T47D (cell line): ENCODE data around the gene SCP2.

Experiments
- DNase-seq, 2 experiments: peaks; one replicate each; pipeline versions ENCODE4 v3.0.0 to v3.0.0-alpha.2; 2011 to 2012; ENCODE audit warnings: low read depth in 1 of 2, low spot score in 1 of 2
- JUND ChIP-seq: IDR thresholded peaks from 2 replicates; pipeline ENCODE4 v1.6.1; 2012; ENCODE audit warnings: low read depth
- in situ Hi-C: cut with HindIII; loops from 2 replicates; pipeline ENCODE4 v1.10.0; 2016; ENCODE audit warnings: low sequenced_read_pairs, low pct_unique_long_range_greater_than_20kb

Gene SCP2

DNA sequence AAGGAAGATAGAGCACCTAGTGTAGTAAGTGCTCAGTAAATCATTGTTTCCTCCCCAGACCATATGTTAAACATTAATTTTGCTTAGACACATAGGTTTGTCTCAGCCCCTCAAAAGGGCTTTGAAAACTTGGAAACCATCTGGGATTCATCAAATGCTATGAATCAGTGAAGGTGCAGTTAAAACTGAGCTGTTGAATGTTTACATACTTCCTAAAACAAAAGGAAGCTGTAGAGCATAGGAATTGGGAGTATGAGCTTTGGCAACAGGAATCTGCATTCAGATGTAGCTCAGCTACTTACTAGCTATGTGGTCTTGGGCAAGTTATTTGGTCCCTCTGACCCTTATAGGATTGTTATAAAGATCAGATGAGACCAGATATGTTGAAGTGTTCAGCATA is 116.2 kb downstream of the SCP2 start:
- in situ Hi-C loops: no loop called here
- TF ChIP-seq JUND: no peak
- no peak for DNase-seq

DNA sequence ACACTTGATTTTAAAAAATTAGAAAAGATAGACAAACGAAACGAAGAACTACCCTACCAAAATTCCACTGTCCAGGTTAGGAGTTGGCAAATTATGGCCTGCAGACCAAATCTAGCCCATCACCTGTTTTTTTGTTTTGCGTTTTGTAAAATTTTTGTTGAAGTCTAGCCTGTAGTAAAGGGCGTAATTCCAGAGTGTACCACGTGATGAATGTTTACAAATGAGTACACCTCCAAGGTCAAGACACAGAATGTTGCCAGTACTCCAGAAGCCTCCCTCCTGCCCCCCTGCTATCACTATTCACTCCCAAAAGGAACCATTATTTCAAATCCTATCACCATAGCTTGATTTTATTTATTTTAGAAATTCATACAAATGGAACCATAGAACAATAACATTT is 117.8 kb downstream of the SCP2 start:
- no peak for DNase-seq
- TF ChIP-seq JUND: no peak
- in situ Hi-C loops: no loop called here

DNA sequence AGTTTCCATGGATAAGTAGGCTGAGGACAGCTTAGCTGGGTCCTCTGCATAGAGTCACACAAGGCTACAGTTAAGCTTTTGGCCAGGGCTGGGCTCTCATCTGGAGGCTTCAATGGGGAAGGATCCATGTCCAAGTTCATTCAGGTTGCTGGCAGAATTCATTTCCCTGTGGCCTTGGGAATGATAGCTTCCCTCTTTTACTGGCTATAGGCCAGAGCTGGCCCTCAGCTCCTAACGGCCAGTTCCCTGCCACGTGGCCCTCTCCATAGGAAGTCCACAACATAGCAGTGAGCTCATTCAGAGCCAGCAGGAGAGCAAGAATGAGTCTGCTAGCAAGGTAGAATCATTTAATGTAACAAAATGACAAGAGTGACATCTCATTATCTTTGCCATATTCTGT is 119.9 kb downstream of the SCP2 start:
- DNase-seq: no peak
- in situ Hi-C loops: no loop called here
- TF ChIP-seq JUND: no peak

DNA sequence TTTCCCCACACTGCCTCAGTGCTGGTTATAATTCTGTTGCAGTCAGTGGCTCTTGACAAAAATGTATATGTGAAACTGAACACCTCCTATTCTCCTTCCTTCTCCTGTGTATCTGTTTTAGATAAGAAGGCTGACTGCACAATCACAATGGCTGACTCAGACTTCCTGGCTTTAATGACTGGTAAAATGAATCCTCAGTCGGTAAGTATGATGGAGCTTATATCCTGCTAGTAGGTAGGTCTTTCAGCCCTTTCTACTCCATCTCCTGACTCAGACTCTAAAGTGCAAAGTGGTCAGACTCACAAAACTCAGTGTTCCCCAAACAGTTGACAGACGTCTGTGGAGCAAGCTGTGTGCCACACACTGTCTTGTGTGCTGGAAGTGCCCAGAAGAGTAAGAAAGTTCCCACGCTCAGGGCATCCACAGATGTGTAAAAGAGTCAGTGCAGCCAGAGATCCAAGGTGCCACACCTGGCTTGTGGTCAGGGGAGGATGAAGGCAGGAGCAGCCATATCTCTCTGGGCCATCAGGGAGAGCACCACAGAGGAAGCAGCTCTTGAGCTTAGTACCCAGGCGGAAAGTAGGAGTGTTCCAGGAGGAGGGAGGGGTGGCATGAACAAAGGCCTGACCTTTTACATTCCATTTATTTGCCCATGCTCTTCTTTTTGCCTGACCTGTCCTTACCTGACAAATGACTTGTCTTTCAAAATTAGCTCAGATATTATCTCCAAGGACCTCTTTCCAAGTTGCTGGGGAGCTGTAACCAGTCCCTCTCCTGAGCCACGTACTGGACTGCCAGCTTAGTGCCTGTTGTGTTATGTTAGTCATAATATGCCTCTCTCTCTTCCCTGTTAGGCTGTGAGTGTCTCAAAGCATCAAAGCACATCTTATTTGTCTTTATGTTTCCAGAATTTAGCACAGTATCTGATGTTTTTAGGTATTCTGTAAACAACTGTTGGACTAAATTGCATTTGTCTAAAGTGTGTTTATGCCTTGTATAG is 121.0 kb downstream of the SCP2 start:
- peak in 1 of 2 experiments; percentile 9 for DNase-seq
- in situ Hi-C loops: no loop called here
- TF ChIP-seq JUND: no peak

DNA sequence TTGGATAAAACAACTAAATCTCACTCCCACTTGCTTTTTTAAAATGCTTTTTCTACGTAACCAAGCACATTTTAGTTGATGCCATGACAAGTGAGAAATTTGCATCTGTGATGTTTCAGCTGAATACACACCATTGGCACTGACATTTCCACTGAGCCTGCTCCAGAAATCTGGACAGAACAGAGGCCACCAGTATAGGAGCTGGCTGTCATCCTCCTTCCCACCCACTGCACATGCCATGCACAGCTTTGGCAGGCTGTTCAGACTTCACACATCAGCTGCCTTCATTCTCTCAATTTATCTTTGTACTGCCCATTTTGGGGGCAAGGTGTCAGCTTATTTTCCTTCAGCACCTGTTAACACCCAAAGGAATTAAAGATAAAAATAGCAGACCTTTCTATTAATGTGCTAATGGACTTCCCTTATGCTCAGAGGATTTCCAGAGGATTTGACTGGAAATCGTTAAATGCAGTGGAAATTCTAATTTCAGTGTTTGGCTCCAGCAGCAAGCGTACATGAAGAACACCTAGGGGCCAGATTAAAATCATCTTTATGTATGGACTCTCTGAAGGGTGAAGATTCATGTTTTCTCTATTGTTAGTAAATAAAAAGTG is 122.0 kb downstream of the SCP2 start:
- DNase-seq: no peak
- in situ Hi-C loops: no loop called here
- no peak for TF ChIP-seq JUND

DNA sequence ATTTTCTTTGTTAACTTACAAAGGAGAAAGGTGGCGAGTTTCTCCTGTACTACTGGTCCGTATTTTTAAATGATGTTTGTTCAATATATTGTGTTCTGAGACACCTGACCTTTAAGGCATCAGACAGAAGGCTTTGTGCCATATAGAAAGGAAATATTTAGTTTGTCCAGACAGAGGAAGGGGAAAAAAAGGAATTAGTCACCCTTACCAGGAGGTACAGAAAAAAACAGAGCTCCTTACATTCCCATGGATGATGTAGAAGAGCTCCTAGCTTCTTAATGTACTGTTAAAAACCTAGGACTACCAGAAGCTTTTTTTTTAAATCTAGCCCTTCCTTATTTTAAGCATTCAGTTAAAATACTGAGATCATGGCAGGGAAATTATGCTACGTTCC is 122.5 kb downstream of the SCP2 start:
- in situ Hi-C loops: no loop called here
- no peak for TF ChIP-seq JUND
- DNase-seq: no peak

DNA sequence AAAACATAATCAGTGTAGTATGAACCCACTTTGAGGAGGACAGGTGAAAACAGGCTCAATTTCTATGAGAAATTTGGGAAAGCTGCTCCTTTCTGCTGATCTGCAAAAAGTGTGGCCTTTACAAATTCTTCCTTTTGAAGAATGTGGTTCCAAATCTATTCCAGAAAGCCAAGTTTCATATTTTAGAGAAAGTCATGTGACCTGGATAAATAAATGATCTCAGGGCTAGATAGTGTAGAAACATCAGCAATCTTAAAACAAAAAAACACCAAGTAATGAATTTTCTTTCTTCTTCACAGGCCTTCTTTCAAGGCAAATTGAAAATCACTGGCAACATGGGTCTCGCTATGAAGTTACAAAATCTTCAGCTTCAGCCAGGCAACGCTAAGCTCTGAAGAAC is 123.2 kb downstream of the SCP2 start:
- in situ Hi-C loops: no loop called here
- TF ChIP-seq JUND: no peak
- no peak for DNase-seq

DNA sequence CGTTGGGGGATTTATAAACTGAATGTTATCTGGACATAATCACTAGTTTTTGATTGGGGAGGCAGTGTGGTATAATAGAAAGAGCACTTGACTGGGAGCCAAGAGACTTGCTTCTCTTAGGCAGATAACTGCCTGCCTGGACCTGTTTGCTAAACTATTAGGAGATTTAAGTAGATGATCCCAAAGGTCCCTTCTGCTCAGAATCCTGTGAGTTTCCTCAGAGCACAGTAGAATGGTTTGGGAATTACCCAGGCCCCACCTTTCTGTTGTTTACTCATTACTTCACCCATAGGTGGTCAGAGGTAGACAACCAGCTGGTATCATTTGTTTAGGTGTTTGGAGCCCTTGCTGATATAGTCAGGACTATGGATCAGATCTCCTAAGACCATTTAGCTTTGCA is 124.6 kb downstream of the SCP2 start:
- DNase-seq: no peak
- TF ChIP-seq JUND: no peak
- in situ Hi-C loops: no loop called here

DNA sequence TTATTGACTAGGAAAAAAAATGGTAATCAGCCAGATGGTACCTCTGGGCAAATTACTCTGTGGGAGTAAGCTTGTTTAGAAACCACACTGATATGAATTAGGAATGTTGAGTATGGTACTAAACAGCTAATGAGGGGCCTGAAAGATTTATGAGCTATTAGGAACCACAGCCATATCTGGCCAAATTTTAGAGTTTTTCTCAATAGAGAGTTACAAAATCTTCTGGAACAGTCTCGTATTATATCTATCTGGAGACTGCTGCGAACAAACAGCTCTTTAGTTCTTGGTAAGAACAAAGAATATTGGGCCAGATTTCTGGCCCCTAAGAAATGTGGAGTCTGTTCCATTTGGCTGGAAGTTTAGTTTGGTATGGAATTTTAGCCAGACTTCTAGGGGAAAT is 130.1 kb downstream of the SCP2 start:
- in situ Hi-C loops: no loop called here
- DNase-seq: no peak
- TF ChIP-seq JUND: no peak

DNA sequence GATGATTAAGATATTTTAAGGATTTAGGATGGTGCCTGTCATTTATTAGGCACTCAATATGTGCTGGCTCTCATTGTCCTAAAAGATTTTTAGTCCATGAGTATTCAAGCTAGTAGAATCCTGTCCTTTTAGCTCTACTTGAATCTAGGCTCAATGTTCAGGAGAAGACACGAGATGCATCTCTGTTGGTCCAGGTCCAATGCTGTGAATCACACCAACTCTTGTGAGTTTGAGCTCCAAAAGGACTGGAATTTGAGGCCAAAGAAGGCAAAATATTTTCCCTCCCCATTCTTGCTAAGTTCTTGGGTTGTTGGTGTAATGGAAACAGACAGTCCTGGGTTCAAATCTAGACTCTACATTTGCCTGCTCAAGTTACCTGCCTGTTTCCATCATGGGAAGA is 133.5 kb downstream of the SCP2 start:
- DNase-seq: no peak
- in situ Hi-C loops: no loop called here
- TF ChIP-seq JUND: no peak

DNA sequence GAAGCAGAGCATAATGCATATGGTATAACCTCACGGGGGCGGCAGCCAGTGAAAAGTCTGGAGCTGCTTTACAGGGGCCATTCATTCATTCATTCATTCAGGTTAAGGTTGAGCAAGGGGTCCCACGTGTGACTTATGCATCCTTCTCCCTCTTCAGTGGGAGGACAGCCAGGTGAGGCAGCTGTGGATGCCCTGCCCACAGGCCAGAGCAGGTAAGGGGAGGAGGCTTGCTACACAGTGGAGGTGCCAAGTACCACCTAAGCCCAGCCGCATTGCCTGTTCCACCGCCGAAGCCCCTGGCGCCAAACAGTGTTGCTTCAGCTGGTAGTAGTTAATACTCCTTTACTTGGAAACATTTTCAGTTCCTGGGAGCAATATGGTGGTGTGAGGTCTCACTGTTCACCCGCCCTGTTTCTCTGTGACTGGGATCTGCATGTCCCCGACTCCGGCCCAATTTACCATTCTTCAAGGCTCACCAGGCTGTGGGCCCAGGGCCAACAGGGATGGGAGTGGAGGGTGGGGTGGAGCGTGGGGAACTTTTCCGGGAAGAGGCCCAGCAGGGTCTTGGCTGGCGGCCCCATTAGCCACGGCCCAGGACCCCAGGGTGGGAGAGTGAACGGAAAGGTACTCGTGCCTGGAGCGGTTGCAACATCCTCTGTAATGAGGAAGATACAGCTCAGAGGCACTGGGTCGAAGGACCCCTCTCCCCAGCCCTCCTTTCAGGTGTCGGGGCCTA is 134.2 kb downstream of the SCP2 start:
- in situ Hi-C loops: no loop called here
- TF ChIP-seq JUND: no peak
- DNase-seq: no peak

DNA sequence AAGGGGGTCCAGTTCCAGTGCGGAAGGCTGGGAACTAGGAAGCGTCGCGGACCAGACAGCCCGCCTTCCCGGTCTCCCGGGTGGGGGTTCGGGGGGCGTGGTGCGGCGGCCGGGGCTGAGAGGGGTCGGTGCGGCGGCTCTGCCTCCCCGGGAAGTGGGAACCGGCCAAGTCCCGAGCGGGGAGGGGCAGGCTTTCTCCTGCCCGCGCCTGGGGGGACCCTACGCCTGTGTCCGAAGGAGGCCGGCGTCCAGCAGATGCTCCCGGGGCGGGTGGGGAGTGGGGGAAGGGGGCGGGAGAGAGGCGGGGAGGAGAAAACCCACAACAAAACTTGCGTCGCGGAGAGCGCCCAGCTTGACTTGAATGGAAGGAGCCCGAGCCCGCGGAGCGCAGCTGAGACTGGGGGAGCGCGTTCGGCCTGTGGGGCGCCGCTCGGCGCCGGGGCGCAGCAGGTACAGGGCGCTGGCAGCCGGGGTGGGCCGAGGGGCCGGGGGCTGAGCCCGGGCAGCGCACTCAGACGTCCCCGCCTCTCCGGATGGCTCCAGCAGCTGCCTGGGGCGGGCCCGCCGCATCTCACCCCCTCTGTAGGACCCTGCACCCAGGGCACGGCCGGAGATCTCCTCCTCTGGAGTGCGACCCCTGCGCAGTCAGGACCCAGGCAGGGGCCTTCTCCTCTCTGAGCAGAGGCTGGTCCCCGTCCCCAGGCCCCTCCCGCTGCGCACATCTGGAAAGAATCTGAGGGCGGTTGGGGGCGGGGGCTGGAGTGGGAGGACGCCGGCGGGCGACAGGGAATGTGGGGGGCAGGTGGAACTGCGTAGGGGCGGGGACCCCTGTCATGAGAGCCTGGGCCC is 135.0 kb downstream of the SCP2 start, which contains the start of gene PODN:
Gene PODN (plus strand): TSS at position 355 of the 849 bp plus-strand sequence. CDS start 7,643 bp downstream, outside the sequence.
- DNase-seq: no peak
- TF ChIP-seq JUND: no peak
- in situ Hi-C loops: no loop called here
